Erythroblast (primary cell): ENCODE data around the gene FSTL4.

Experiments used
- GATA1 ChIP-seq: IDR thresholded peaks from 2 replicates; pipeline ENCODE4 v1.6.1; 2011; ENCODE audit warnings: low read depth, mild to moderate bottlenecking, control low read depth, low read length, moderate library complexity
- POLR2A ChIP-seq: IDR thresholded peaks from 2 replicates; pipeline ENCODE4 v1.6.1; 2011; ENCODE audit warnings: mild to moderate bottlenecking, low read length

DNA sequence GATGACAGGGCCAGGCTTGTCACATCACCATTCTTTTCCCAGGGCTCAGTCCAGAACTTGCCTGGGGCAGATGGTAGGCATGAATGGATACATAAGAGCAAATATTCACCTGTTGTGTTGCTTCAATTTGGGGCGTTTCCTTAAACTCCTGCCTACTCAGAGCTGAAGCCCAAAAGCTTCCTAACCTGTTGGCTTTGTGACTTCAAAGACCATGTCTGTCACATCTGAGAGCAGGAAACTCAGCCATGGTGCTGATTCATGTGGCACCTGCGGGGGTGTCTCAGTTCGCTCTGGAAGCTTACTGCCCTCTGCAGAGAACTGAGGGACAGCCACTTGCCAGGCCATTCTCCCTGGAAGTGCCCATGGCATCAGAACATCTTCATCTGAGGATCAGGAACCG lies 313.9 kb downstream of the FSTL4 start:
- no peak for TF ChIP-seq POLR2A
- TF ChIP-seq GATA1 = no peak
